Fibroblast of peridontal ligament (primary cell): ENCODE measurements around the gene FRS3.

Experiments
- DNase-seq: peaks from one replicate; pipeline ENCODE4 v3.0.0-alpha.2; 2010; ENCODE audit errors: extremely low read depth

Gene FRS3

DNA sequence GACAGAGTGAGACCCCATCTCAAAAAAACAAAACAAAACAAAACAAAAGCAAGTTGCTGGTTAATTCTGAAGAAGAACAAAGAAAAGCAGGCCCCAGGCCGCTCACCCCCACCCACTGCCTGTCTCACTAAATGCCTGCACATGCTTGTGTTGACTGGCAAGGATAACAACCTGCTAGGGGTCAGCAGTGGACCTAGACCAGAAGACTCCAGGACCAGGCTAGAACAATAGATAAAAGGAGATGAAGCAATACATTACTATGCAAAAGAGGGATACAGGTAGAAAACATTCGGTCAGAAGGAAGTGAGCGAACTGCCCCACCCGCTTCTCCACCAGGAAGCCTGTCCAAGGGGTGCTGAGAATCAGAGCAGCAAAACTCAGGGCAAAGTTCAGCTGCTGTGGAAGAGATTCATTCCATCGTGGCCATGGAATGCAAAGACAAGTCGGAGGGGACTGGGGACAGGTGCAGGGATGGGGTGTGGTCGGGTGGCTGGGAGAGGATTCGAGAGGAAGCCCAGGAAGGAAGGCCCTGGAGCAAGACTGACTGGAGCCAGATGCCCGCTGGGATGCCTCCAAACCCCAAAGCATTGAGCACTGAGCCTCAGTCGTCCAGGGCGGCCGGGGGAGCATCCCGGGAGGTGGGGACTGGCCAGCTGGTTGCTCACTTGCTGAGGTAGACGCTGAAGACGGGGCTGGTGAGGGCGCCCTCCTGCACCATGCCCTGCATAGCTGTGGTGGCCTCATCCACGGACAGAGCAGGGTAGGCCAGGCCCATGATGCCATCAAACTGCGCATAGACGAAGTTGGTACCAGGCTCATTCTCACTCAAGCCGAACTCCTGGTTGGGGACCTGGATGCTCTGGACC, 37.8 kb downstream of the FRS3 start:
- no peak for DNase-seq

DNA sequence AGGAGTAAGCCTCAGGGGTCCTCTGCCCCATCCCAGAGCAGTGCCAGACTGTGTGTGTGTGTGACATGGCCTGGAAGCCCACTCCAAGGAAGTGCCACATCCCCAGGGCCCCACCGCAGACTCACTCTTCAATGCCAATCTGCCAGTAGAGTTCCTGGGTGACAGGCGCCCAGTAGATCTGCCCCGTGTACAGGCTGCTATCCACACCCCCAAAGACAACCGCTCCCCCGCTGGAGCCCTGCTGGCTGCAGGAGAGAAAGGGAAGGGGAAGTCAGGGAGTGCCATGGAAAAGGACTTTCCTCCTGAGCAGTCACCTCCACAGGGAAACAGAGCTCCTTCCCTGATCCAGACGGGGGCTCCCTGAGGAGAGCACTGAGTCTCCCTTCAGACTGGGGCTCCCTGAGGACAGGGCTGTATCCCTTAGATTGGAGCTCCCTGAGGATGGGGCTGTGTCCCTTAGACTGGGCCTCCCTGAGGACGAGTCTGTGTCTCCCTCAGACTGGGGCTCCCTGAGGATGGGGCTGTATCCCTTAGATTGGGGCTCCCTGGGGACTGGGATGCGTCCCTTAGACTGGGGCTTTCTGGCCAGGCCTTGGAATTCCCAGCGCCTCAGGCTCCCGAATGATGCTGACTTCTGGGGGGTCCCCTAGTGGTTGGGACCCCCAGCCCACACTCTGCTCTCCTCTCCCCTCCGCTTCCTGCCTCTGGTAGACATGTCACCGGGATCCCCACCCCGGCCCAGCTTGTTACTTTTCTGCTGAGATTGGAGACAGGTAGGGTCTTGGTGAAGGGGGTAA, 39.1 kb downstream of the FRS3 start:
- no peak for DNase-seq

DNA sequence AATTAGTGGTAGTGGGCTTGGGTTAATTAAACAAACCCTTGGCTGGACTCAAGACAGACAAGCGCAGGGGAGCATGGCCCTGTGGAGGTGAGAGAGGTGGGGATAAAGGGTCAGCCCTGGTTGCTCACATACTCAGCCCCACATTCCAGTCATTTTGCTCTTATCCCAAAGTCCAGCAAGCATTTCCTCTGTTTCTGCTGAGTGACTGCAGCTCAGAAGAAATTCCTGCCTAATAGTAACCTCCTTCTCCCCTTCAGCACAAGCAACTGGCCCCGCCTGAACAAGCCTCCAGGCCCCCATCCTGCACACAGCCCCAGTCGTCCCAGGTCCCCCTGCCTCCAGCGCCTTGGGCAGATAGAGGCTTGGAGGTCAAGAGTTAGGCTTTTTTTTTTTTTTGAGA, 40.7 kb downstream of the FRS3 start:
- no peak for DNase-seq

DNA sequence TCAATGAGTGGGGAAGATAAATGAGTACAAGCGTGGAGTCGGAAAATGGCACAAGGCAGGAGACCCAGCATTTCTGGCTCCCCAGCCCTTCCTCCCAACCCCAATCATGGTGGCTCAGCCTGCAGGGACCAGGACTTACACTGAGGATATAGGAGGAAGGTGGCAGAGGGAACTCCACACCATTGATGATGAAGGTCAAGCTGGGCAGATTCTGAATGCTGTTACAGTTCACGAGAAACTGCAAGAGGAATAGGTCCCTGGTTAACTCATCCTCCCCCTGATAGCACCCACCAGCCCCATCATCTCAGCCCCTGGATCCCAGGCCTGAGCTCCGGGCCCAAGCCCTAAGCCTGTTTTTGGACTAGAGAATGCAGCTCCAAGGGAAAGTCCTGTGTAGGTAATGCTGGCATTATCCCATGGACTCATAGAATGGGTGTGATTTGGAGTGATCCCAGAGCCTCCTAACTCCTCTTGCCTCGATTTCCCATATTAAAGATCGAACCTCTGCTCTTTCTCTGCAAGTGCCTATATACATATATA, 42.0 kb downstream of the FRS3 start:
- DNase-seq = no peak

DNA sequence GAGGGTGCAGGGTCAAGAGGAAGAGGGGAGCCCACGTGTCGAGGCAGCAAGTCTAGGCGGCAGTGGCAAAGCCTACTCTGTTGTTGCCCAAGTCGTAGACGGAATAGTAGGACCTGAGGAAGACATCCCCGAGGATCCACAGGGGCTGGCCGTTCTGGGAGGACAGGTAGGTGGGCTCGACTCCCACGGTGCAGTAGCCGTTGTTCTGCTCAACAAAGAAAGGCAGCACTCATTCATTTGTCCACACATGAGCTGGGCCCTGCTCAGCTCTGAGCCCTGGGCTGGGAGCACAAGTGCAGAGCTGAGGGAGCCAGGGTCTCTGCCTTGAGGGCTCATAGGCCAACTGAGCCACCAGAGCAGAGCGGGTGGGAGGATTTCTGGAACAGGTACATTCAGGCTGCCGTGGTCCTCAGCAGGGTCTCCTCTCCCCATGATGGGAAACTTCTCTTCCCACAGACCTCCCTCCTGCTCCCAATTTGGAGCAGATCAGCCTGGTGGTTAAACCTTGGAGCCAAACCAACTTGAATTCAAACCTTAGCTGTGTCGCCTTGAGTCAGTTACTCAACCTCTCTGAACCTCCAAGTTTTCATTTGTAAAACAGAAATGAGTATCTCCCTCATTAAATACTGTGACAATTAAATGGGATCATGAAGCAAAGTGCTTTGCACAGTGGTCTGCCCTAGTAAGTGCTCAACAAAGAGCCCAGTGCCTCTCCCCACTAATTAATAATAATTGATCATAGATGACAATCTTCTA, 42.7 kb downstream of the FRS3 start:
- DNase-seq = no peak

DNA sequence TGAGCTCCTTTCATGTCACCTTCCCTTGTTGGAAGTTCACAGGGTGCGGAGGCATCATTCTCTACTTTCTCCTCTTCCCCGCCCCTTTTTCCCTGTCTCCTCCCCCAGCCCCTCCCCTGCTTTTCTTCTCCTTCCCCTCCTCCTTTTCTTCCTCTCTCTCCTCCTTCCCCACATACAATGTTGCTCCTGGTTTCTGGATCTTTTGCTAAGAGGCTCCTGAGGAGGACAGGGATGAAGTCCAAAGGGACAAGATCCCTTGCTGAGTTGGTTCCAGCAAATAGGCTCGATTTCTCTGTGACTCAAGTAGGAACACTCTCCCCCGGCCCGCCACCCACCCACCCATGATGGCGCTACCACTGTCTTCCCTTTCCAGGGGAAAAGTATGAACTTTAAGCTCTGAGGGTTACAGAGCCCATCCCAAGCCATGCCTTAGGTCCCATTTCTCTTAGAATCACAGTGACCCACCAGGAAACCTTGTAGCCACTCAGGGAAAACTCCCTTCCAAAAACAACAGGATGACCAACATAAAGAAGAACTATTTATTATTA, 43.4 kb downstream of the FRS3 start:
- no peak for DNase-seq

DNA sequence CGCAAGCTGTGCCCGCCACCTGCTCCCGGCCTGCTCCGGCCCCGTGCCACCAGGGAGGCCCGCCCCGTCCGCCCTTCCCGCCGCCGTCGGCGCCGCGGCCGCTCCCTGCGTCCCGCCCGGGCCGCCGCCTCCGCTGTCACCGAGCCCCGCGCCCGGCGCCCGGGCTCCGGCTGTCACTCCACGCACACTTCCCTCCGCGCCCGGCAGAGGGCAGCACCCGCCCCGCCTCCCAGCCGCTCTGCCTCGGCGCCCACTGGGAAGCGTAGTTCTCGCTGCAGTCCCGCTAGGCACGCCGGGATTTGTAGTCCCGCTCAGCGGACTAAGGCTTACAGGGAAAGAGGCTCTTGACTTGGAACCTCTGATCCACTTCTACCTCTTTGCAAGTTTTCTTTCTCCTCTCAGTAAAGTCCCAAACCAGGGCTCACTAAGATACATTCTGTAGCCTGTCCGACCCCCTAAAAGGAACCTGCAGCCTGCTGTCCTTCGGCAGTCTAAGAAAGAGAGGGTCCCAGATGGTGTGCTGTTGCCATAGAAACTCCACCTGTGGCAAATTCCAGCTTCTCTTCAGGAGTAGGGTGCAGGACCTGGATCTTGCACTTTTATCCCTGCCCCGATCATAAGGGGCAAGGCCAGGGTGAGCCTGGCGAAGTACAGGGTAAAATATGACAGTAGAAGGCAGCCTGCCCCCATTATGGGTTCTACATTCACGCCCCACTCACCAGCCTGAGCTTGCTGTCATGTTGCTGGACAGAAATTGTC, 44.1 kb downstream of the FRS3 start, which contains the start of gene TFEB:
TSS of gene TFEB (minus strand) at position 182 of the 759 bp plus-strand sequence. CDS start 44,395 bp downstream, outside the sequence.
- DNase-seq = peak; percentile 85

DNA sequence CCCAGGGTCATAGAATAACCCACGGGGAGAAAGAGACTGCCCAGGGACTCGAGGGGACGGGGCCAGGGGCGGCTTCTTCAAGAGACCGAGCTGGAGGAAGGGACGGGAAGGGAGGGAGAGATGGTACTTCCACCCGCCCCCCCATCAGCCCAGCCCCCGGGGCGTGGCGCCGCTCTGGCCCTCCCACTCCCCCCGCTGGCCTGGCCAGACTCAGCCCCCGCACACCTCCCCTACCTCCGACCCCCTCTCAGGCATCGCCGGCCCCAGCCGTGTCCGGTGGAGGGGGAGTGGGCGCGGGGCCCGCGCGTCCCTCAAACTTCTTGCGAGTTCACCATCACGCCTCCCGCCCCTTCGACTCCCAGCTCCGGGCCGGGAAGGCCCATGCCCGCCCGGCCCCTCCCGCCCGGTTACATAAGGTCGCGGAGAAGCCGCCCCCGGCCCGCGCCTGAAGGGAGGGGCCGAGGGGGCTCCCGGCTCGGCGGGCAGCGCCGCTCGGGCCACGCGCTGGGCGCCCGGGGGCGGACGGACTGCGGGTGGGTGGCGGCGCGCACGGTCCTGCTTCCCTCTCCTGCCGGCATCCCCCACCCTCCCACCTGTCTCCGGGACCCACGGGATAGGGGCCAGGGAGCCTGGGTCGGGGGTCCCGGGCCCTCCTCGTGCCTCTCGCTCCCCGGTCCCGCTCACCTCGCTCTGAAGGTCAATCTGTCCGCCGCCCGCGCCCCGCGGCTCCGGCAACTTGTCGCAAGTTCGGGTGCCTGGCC, 44.9 kb downstream of the FRS3 start:
- peak; percentile 54 for DNase-seq

DNA sequence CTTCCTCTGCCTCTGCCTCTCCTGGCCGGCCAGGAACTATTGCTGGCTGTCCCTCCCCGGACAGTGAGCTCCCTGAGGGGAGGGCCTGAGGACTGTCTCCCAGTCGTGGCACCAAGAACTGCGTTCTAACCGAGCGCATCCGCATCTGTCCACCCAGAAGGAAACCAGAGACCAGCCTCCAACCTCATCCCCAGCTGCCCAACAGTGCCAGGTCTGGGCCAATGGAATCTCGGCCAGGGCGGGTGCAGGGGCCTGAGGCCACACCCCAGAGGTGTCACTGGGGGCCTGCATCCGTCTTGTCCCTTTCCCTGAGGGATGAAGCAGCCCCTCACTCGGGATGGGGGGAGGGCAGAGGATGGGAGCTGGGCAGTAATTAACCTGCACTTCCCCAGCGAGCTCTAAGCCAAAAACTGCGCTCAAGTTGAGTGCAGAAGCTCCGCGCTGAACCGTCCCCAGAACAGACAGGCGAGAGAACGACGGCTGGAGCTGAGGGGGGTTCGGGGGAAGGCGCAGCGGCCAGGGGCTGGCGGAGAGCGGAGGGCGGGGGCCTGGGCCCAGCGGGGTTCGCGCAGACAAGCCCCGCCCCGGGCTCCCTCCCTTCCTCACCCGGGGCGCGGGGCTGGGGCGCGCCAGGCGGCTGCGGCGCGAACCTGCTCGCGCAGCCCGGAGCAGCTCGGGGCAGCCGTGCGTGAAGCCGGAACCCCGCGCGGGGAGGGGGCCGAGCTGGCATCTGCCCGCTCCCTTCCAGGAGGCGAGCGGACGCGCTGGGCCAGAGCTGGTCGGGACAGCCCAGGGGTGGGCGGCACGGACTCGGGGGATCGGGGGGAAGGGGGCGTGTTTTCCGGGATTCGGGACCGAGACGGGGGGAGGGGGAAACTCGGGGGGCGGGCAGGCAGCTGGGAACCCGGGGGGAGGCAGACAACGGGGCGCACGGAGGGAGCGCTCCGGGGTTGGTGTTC, 45.7 kb downstream of the FRS3 start:
- peak; percentile 39 for DNase-seq

DNA sequence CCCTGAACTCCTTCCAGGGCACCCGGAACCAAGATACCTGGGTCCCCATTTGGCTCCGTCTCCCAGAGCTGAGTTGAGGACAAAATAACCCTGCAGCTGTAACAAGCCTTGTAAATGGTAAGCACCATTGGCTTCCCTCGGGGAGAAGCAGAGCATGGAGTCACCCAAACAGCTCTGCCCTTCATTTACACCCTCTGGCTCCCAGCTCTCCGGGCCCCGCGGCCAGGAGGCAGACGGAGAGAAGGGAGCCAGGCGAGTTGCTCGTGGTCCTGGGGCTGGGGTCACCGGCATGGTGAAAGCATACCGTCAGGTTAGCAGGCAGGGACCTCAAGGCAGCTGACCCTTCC, 46.4 kb downstream of the FRS3 start:
- DNase-seq = no peak

DNA sequence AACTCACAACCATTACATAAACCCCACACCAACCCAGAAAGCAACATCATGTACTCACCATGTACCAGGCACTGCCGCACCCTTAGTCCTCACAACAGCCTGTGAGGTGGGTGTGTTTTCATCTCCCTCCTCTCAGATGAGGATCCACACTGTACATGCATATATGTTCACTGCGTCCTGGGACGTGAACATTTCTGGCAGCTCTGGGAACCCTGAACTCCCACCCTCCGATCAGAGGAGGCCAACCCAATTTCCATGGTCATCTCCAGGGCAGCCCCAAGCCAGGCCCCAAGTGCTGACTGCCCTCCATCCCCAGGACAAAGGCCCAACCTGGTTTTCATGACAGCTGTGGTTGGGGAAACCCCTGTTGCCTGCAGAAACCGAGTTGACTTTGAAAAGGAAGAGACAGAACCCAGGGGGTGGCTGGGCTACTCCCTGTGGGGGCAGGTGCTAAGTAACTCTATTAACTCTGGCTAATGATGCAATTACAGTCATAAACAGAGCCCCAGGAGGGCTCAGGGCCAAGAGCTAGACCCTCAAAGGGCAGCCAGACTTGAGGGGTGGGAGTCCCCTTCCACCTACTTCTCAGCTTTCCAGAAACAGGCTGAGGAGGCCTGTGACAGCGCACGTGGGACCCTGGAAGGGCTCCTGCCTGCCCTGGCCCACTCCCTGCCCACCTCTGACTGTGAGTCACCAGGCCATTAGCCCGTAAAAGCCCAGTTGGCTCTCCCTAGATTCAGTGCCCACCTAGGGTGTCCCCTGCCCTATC, 46.9 kb downstream of the FRS3 start:
- DNase-seq = no peak

DNA sequence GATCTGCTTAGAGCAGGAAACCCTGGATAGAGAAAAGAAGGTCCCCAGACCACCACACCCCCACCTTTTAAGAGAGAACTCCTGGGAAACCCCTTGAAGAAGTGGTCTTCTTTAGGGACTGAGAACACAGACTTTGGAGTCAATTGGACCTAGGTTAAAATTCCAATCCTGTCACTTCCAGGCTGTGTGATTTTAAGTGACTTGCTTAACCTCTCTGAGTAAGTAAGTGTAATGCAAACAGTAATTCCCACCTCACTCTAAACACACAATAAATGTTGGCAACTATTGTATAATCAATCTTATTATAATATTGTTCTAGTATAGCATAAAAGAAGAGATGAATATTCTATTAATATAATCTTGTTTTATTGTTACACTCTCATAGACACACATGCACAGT, 47.6 kb downstream of the FRS3 start:
- DNase-seq = no peak

DNA sequence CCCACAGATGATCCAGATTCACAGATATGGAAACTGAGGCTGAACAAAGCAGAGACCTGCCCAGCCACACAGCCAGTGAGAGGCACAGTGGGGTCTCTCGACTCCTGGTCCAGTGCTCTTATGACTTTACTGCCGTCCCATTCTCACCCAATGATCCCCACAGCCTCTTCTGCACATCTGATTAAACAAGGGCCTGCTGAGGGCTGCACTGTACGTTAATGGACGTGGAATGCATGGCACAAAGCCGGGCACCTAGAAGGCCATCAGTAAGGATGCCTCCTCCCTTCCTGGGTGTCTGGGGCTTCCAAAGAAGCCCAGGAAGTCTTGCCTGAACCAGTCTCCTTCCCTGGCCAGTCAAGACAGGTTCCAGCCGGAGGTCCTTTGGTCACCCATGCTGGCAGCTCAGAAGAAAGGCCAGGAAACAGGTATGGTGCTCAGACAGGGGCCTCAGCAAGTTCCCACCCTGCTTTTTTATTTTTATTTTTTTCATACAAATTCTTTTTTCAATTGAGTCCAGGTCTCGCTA, 48.1 kb downstream of the FRS3 start:
- DNase-seq = no peak

DNA sequence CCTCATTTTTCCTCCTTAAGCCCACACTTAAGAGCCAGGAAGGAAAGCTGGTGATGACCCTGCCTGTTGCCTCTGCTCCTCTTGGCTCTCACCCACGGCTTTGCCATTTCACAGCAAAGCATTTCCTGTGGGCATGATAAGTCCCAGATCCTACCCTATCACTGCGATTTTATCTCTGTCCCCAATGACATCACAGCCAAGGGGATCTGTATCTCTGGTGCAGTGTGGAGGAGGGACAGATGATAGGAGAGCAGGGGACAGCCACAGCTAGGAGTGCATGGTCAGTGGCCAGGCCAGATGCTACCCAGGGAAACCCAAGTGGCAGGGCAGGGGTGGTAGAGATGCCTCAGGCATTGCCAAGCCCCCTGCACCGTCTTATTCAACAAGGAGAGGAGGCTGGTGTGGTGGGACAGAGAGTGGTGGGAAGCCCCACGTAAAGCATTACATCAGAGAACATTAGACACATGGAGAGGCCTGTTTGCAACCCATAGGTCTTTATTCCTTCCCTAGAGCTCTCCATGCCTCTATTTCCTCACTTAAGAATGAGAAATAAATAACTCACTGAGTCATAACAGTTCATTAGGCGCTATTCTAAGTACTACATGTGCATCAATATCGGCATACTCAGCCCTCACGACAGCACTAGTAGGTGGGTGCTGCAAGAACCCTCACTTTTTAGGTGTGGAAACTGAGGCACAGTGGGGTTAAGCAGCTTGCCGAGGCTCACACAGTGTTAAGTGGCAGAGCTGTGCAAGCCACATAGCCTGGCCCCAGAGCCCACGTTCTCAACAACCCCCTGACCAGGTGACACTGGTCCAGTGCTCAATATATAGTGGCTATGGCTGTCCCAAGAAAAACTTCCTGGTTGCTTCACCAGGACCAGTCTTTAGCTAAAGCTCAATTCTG, 48.9 kb downstream of the FRS3 start:
- DNase-seq = no peak

DNA sequence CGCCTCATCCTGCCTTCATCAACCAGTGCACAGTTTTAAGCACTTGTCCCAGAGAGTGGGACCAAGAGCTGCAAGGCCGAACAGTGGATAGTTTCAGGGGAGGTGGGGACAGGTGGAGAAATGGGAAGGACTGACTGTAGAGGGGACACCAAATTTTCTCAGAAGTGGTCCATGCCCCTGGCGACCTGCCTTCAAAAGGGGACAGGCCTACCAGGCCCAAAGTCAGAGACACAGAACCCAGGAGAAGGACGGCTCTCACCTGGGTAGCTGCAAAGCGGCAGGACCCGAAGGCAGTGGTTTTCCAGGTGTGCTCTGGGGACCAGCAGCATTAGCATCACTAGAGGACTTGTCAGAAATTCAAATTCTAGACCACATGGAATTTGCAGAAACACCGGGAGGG, 50.1 kb downstream of the FRS3 start:
- no peak for DNase-seq

DNA sequence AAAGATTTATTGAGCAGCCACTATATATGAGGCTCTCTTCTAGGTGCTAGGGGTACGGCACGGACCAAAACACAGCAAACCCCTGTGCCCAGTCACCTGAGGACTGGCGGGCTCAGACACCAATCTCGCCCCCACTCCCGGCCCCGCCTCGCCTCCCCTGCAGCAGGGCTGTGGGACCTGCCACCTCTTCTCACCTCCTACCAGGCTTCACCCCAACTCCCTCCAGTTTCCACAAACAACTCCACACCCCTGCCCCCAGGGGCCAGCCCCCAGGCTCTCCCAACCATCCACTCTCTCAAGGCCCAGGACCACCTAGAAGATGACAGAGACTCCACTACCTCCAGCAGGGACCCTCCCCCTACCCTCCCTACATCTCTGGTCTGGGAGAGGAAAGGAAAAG, 50.7 kb downstream of the FRS3 start:
- no peak for DNase-seq
